ENCODE data around the gene CX3CR1. TPM values are rescaled to one million over a fixed set of nuclear protein-coding genes. Genes with fewer than 3 reads are reported as not detected.

Gene CX3CR1
- total and polyA plus RNA-seq, 9 of the 15 experiments (the other 6 are each of a cell fraction or from before 2014, with no cell fraction given) = 0.03 to 0.21 TPM; not detected in 7

DNA sequence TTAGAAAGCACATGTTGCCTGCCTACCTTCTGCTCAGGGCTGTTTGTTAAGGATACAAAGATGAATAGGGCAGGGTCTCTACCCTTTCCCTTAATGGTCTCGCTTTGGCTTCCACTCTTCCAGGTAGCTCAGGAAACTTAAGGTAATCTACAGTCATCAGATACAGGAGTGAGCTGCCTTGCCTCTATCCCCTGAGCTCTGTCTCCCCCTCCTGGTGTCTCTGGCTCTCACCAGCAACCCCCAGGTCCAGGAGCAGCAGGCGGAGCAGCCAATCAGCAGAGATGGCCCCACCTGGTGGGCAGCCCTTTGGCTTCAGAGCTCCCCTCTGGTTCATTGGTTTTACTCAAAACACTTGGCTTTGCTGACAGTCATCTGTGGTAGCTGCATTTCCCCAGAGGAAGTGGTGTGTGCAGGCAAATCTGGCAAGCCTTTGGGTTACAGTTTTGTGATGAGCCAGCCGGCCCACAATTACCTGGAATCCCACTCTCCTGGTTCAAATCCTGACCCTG lies 8.5 kb upstream of the CX3CR1 start (continued):
- TF ChIP-seq ZBTB40 (IDR thresholded peaks at IDR 0.05) = no peak
- TF ChIP-seq ZBTB40 (CRISPR knock-in tag; IDR thresholded peaks at IDR 0.05) = no peak
- no peak for TF ChIP-seq HLTF (IDR thresholded peaks at IDR 0.05)
- TF ChIP-seq GTF2F1 (IDR thresholded peaks at IDR 0.05; ENCODE audit: low read depth, low read length) = no peak
- TF ChIP-seq RAD21 (CRISPR knock-in tag; conservative IDR thresholded peaks at IDR 0.05 in 1 of 2, IDR thresholded peaks at IDR 0.05 in 1 of 2) = peak; percentile 100
- no peak for TF ChIP-seq ZBTB34 (CRISPR knock-in tag; IDR thresholded peaks at IDR 0.05)
- TF ChIP-seq RHOXF2B (CRISPR knock-in tag; conservative IDR thresholded peaks at IDR 0.05) = 0 out of 2 replicates have a peak, but pooled peaks have one; percentile 22
- no peak for TF ChIP-seq ZBTB1 (CRISPR knock-in tag; IDR thresholded peaks at IDR 0.05; ENCODE audit: borderline replicate concordance, low read depth)
- TF ChIP-seq ZNF146 (CRISPR knock-in tag; IDR thresholded peaks at IDR 0.05; ENCODE audit: unreplicated experiment) = no peak
- peak; percentile 30; the same call in 1 of the 2 replicates for TF ChIP-seq MTA3 (IDR thresholded peaks at IDR 0.05; ENCODE audit: borderline replicate concordance)
- TF ChIP-seq SRSF9 (IDR thresholded peaks at IDR 0.05; ENCODE audit: borderline replicate concordance, low read depth, low read length) = no peak
- TF ChIP-seq HNRNPH1 (optimal IDR thresholded peaks at IDR 0.05; ENCODE audit: low read depth, low read length) = no peak
- TF ChIP-seq NFE2 (IDR thresholded peaks at IDR 0.05; ENCODE audit: low read depth) = peak; percentile 28; the same call in 1 of the 2 replicates
- no peak for TF ChIP-seq SRSF3 (IDR thresholded peaks at IDR 0.05; ENCODE audit: insufficient read depth, low read length)
- TF ChIP-seq SMC3 (conservative IDR thresholded peaks at IDR 0.05; ENCODE audit: insufficient read depth, low read depth, low read length) = peak; percentile 99
- TF ChIP-seq CEBPG (CRISPR knock-in tag; IDR thresholded peaks at IDR 0.05) = no peak
- TF ChIP-seq CEBPG (tag; conservative IDR thresholded peaks at IDR 0.05 in 1 of 2, IDR thresholded peaks at IDR 0.05 in 1 of 2) = no peak
- no peak for TF ChIP-seq HOXB6 (CRISPR knock-in tag; IDR thresholded peaks at IDR 0.05; ENCODE audit: borderline replicate concordance)
- no peak for TF ChIP-seq NFXL1 (CRISPR knock-in tag; IDR thresholded peaks at IDR 0.05)
